Mucosa of rectum (tissue), 2 donors: Measurements from ENCODE around the gene THOC1.
"Not testable (repeated sequence)": the region's sequence is repeated elsewhere in the genome, so short reads cannot be mapped to it uniquely, and the experiment has no call there.

Experiments
- H3K27ac ChIP-seq, 2 donors: one replicate each; pipeline ENCODE4 v1.7.0; 2013; ENCODE audit warnings: inconsistent platforms in 2 of 2, low read depth in 2 of 2, low read length in 2 of 2
- H3K27me3 ChIP-seq, 2 donors: one replicate each; pipeline ENCODE4 v1.7.0; 2013; ENCODE audit warnings: low read length in 2 of 2; ENCODE audit not compliant: control insufficient read depth in 2 of 2, insufficient read depth in 2 of 2
- H3K36me3 ChIP-seq, 2 donors: one replicate each; pipeline ENCODE4 v1.7.0; 2013; ENCODE audit warnings: low read length in 2 of 2; ENCODE audit not compliant: control insufficient read depth in 2 of 2, insufficient read depth in 2 of 2
- H3K4me1 ChIP-seq, 2 donors: one replicate each; pipeline ENCODE4 v1.7.0; 2013; ENCODE audit warnings: low read length in 2 of 2, mild to moderate bottlenecking in 1 of 2; ENCODE audit not compliant: control insufficient read depth in 2 of 2, insufficient read depth in 2 of 2
- H3K4me3 ChIP-seq, 2 donors: one replicate each; pipeline ENCODE4 v1.7.0; 2013; ENCODE audit warnings: low read length in 2 of 2
- H3K9ac ChIP-seq, 2 donors: one replicate each; pipeline ENCODE4 v1.7.0; 2013; ENCODE audit warnings: low read length in 2 of 2, low read depth in 1 of 2, mild to moderate bottlenecking in 1 of 2
- H3K9me3 ChIP-seq, 2 donors: one replicate each; pipeline ENCODE4 v1.7.0; 2013; ENCODE audit warnings: low read length in 2 of 2; ENCODE audit not compliant: control insufficient read depth in 2 of 2
- donor health status: healthy.
- donor health status: Normal muscosa, but diverticular disease.

THOC1 gene

GRCh38 chr18:267688-268552 is at the start of gene THOC1:
THOC1 (minus strand) TSS chr18:268047; CDS start chr18:268019, 28 bp downstream.
- H3K27ac ChIP-seq: peak within 1 kb of the TSS; percentile 89 to 90
- peak within 1 kb of the TSS; percentile 73 to 96 for H3K4me3 ChIP-seq
- H3K27me3 ChIP-seq: no peaks in the 10 kb centered on the region
- H3K36me3 ChIP-seq: peaks cover 10 to 16% of the 10 kb centered on the region in 2 donors
- peaks cover 10 to 11% of the 10 kb centered on the region in 2 donors for H3K4me1 ChIP-seq
- H3K9ac ChIP-seq: peak within 1 kb of the TSS; percentile 94 to 99
- no peaks in the 10 kb centered on the region for H3K9me3 ChIP-seq

- H3K36me3 ChIP-seq: no peaks in the 10 kb centered on the region
- no peak overlapping the region for H3K9ac ChIP-seq
- H3K27ac ChIP-seq: no peak overlapping the region
- H3K4me3 ChIP-seq: no peak overlapping the region
- no peaks in the 10 kb centered on the region for H3K27me3 ChIP-seq
- H3K9me3 ChIP-seq: no peaks in the 10 kb centered on the region
- H3K4me1 ChIP-seq: peaks cover 0 to 3% of the 10 kb centered on the region in 2 donors
Observed at GRCh38 chr18:317618-318017, 49.8 kb upstream of the THOC1 start.

GRCh38 chr18:316393-316792 is 48.5 kb upstream of the THOC1 start:
- Histone ChIP-seq H3K4me3 (no peak overlapping the region), H3K9me3 (no peaks in the 10 kb centered on the region), H3K36me3 (no peaks in the 10 kb centered on the region), H3K9ac (no peak overlapping the region), H3K27me3 (no peaks in the 10 kb centered on the region), H3K27ac (no peak overlapping the region), H3K4me1 (no peaks in the 10 kb centered on the region)

DNA sequence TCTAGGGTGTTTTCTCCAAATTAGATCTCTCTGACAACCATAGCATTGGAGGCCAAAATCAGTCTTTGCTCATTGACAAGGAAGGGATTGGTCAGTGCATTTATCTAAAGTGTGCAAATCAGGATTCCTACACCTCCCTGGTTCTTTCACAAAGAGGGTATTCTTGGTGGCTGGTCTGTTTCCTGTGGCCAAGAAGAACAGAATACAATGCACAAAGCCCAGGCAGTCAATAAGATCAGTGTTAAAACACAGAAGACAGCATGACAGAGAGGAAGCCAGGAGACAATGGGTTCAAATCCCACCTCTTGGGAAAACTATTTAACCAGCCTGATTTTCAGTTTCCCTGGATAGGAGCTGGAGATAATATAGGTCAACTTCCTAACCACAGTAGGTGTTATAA is 46.1 kb upstream of the THOC1 start:
- Histone ChIP-seq H3K4me1 (no peaks in the 10 kb centered on the region), H3K27ac (no peak overlapping the region), H3K27me3 (no peaks in the 10 kb centered on the region), H3K9ac (no peak overlapping the region), H3K4me3 (no peak overlapping the region), H3K9me3 (no peaks in the 10 kb centered on the region), H3K36me3 (no peaks in the 10 kb centered on the region)

DNA sequence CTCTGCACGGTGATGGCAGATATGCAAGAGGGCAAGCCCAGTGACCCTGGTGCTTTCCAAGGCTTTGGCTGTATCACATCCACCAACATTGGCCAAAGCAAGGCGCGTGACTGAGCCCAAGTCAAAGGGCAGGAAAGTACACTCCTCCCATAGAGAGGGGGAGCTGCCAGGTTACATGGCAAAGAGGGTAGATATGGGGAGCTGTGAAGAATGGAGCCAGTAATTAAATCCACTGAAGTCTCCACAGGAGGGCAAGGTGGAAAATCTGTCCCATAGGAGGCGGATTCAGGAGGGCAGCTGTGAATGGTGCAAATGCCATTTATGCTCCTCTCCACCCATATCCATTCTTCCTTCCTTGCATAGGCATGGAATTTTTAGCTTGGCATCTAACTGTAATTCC is 44.6 kb upstream of the THOC1 start:
- Histone ChIP-seq H3K4me1 (no peaks in the 10 kb centered on the region), H3K4me3 (no peak overlapping the region), H3K9ac (no peak overlapping the region), H3K27ac (no peak overlapping the region), H3K36me3 (no peaks in the 10 kb centered on the region), H3K27me3 (no peaks in the 10 kb centered on the region), H3K9me3 (no peaks in the 10 kb centered on the region)

GRCh38 chr18:310042-310441 is 42.2 kb upstream of the THOC1 start:
- Histone ChIP-seq H3K4me3 (no peak overlapping the region), H3K4me1 (no peaks in the 10 kb centered on the region), H3K36me3 (no peaks in the 10 kb centered on the region), H3K27ac (no peak overlapping the region), H3K9me3 (no peaks in the 10 kb centered on the region), H3K27me3 (no peaks in the 10 kb centered on the region), H3K9ac (no peak overlapping the region)

DNA sequence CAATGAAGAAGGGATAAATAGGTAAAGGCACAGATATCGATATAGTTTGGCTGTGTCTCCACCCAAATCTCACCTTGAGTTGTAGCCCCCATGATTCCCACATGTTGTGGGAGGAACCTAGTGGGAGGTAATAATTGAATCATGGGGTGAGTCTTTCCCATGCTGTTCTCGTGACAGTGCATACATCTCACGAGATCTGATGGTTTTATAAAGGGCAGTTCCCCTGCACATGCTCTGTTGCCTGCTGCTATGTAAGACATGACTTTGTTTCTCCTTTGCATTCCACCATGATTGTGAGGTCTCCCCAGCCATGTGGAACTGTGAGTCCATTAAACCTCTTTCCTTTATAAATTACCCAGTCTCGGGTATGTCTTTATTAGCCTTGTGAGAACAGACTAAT is 40.2 kb upstream of the THOC1 start:
- not testable (repeated sequence) for H3K9me3 ChIP-seq, H3K4me3 ChIP-seq, H3K36me3 ChIP-seq, H3K9ac ChIP-seq, H3K4me1 ChIP-seq, H3K27me3 ChIP-seq, H3K27ac ChIP-seq

- H3K4me3 ChIP-seq: no peak overlapping the region
- H3K27ac ChIP-seq: no peak overlapping the region
- no peaks in the 10 kb centered on the region for H3K36me3 ChIP-seq
- no peaks in the 10 kb centered on the region for H3K9me3 ChIP-seq
- H3K4me1 ChIP-seq: no peaks in the 10 kb centered on the region
- H3K9ac ChIP-seq: no peak overlapping the region
- no peaks in the 10 kb centered on the region for H3K27me3 ChIP-seq
Observed at GRCh38 chr18:306608-307255, 38.9 kb upstream of the THOC1 start.

GRCh38 chr18:305003-305501 is 37.2 kb upstream of the THOC1 start:
- Histone ChIP-seq H3K9ac (no peak overlapping the region), H3K4me1 (no peaks in the 10 kb centered on the region), H3K4me3 (no peak overlapping the region), H3K36me3 (no peaks in the 10 kb centered on the region), H3K9me3 (no peaks in the 10 kb centered on the region), H3K27ac (no peak overlapping the region), H3K27me3 (no peaks in the 10 kb centered on the region)

DNA sequence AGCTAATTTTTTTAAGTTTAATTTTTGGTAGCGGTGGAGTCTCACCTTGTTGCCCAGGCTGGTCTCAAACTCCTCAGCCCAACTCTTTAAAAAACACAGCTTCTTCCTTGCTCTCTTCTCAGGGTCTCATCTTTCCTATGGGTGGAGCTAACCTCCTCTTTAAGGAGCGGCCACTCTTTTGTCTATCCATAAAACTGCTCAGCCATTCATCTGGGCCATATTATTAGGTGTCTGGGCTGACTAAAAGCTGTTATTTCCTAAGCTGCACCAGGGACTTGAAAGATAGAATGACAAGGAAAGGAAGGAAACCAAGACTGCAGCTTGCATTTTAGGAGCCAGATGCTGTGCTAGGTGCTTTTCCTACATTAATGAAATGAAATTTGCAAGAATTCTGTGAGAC is 35.8 kb upstream of the THOC1 start:
- Histone ChIP-seq H3K9ac (no peak overlapping the region), H3K4me1 (no peaks in the 10 kb centered on the region), H3K27ac (no peak overlapping the region), H3K4me3 (no peak overlapping the region), H3K27me3 (peaks cover 0 to 2% of the 10 kb centered on the region in 2 donors), H3K9me3 (no peaks in the 10 kb centered on the region), H3K36me3 (no peaks in the 10 kb centered on the region)
